Globus pallidus (tissue), 1 donor: ENCODE measurements around the gene DHRS3.
"Not testable (repeated sequence)": the region's sequence is repeated elsewhere in the genome, so short reads cannot be mapped to it uniquely, and the experiment has no call there.

Experiments used
- DNase-seq: peaks from one replicate; pipeline ENCODE4 v3.0.0-alpha.2; 2015; ENCODE audit warnings: low spot score

DHRS3 gene

DNA sequence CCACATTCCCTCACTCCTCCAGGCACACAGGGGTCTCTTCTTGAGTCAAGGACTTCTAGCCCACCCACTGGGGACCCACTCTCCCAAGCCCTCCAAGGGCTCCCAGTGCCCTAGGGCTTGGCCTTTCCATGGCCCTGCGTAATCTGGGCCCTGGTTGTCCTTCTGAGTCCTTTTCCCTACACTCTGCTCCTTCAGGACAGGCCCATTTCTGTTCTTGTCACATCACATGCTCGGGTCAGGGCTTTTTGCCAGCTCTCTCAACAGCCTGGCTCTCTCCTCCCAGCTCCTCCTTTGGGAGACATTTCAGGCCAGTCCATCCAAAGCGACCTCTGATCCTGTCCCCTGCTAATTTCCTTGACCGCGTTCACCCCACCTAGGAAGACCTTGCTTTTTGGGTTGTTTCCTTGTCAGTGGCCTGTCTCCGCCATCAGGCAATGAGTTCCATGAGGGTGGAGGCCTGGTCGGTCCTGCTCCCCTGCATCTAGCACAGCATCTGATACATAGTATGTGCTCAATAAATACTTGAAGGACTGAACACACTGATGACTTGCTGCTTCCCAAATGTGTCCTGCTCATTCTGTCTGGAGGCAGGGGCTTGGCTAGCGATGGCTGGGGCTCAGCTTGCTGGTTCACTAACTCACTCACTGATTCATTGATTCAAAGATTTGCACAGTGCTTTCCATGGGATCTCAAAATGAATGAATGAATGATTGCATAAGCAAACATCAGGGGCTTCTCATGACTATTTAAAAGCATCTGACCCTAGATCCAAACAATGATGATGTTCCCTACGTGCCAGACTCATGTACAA is 44.8 kb downstream of the DHRS3 start:
- DNase-seq, result no peak

DNA sequence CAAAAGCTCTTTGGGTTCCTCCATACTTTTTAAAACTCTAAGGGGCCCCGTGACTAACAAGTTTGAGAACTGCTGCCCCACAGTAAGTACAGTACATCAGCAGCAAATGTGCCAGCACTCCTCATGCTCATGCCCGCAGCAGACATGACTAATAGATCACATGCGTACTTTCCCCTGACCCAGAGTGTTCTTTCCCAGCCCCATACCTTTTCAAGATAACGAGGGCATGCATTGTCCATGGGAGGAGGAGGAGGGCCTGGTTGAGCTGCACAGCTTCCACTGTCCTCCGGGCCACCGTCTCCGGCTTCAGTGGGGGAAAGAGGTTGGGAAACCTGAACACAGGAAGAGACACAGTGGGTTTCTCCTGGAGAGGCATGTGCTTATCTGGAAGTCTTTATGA is 45.5 kb downstream of the DHRS3 start:
- DNase-seq, result no peak

DNA sequence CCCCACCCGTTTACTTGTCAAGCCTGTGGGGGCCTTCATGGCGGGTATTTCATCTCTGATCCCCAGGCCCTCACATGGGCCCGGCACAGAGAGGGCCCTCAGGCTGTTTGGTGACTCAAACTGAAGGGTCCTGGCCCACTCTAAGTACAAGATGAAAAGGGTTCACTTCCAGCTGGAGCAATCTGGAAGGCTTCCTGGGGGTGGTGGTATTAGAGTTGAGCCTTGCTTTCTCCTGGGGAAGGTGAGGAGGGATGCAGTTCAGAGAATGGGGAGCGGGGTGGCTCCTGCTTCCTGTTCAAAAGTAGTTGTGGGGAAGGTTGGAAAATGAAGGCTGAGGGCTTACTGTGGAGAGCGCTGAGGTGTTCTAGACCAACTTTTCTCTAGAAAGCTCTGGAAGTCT is 47.7 kb downstream of the DHRS3 start:
- DNase-seq, result no peak

DNA sequence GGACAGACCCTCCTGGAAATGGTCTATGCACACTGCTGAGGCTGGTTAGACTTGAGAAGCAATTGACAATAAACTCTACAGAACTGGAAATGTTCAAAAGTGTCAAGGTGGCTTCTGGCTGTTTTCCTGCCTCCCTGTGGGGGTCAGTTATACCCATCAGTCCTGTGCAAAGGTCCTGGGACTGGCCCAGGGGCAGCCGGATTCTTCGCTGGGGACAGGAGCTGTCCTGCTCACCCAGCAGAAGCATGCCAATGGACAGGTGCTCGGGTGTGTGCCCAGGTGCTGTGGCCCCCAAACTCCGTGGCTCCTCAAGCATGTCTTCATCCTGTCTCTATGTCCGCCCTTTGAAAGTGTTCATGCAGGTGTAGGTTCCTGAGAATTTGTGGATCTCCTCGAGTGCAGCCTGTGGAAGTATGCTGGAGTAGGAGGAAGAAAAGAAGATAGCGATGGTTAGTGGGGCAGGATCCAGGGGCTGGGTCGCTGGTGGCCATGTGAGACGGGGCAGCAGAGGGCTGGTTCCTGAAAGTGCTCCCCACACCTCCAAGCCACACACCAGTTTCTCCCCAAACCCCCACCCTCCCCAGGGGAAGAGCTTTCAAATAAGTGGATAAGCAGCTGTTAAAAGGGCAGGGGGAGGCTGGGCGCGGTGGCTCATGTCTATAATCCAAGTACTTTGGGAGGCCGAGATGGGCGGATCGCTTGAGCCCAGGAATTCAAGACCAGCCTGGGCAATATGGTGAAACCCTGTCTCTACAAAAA is 49.8 kb downstream of the DHRS3 start:
- no peak for DNase-seq

DNA sequence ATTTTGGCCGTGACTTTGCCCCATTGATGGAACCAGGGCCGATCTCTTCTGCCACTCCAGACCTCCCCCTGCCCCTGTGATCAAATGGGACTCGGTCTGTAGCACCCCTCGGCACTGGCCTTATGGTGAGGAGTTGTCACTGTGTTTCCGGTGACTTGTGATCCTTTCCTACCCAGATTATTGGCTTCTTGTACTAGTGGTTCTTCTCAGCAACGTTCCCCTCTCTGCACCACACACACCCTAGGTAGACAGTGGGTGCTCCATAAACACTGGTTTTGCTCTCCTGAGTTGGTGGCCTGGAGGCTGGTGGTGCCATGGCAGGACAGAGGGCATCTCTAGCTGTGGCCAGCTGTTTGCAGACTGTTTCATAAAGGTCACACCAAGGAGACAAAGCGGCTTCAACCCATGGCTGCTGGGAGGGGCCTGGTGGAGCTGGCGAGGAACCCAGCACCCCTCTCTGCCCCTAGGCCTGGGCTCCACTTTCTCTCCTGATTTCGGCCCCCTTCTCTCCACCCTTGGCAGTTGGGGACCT is 50.7 kb downstream of the DHRS3 start:
- no peak for DNase-seq

DNA sequence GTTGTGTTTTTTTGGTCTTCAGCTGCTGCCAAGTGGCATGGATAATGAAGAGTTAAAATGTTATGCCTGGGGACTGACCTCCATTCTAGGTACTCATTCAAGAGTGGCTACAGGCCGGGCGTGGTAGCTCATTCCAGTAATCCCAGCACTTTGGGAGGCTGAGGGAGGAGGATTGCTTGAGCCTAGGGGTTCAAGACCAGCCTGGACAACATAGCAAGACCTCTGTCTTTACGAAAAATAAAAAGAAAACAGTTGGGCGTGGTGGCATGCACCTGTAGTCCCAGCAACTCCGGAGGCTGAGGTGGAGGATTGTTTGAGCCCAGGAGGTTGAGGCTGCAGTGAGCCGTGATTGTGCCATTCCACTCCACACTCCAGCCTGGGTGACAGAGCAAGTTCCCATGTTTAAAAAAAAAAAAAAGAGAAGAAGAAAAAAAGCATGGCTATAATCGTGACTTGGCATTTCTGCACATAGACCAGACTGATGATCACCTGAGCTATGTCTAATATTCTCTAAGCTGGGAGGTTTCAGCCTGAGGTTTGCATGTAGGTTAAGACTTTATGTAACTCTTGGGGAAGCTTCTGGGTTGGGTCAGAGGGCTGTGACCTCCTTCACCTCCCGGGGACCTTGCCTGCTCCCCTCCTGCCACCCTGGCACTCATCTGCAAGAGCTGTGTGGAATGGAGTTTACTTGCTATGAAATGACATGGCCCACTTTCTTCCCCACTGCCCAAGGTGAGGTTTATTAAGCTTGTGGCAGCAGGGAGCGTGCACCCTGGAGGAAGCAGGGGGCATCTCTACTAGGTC is 51.3 kb downstream of the DHRS3 start:
- DNase-seq, result no peak

DNA sequence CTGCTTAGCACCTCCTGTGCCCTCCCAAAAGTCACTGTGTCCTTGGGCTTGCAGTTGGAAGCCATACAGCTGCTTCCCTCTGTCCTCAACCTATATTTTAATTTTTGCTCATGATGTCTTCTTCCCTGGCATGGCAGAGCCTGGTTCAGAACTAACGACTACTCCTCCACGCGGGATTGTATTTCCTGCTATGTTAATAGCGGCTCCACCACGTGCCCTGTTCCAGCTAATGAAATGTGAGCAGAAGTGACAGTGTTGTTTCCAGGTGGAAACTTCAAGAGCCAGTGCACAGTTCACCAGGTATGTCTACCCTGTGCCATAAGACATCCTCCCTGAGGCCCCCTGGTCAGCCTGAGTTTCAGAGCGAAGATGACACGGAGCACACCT is 52.1 kb downstream of the DHRS3 start:
- DNase-seq, result no peak

DNA sequence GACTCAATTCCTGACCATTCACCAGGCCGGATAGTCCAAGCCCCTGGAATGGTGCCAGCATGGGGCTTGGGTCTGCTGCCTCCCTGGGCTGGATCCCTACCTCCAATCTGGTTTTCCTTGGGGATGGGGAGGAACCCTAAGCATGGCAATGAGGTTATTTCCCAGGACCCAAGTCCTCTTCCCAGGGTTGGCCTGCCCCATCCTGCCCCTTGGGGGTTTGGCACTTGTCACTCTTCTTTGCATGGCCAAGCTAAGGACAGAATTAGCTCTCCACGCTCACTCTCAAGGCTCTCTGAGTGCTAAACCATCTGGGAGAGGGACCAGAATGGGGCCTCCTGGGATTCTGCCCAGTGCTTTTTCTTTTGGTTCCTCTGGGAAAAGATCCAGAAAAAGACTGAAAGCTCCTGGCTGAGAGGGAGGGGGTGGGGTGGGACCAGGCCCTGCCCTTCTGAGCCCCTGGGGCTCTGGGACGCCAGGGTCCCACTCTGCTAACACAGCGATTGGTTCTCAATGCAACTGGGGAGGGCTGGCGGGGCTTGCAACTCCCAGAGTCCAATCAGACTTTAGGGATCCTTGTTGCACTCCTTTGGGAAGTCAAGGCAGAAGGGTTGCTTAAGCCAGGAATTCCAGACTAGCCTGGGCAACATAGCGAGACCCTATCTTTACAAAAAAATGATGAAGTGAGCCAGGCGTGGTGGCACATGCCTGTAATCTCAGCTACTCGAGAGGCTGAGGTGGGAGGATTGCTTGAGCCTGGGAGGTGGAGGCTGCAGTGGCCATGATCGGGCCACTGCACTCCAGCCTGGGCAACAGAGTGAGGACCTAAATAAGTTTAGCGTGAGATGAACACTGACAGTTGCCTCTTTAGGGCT is 52.7 kb downstream of the DHRS3 start:
- peak; percentile 63 for DNase-seq

DNA sequence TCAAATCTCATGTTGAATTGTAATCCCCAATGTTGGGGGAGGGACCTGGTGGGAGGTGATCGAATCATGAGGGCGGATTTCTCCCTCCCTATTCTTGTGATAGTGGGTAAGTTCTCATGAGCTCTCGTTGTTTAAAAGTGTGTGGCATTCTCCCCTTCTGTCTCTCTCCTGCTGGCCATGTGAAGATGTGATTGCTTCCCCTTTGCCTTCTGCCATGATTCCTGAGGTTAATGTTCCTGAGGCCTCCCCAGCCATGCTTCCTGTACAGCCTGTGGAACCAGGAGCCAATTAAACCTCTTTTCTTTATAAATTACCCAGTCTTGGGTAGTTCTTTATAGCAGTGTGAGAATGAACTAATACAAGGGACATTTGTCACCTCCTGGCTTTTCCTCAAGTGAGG is 53.8 kb downstream of the DHRS3 start:
- DNase-seq, result not testable (repeated sequence)

DNA sequence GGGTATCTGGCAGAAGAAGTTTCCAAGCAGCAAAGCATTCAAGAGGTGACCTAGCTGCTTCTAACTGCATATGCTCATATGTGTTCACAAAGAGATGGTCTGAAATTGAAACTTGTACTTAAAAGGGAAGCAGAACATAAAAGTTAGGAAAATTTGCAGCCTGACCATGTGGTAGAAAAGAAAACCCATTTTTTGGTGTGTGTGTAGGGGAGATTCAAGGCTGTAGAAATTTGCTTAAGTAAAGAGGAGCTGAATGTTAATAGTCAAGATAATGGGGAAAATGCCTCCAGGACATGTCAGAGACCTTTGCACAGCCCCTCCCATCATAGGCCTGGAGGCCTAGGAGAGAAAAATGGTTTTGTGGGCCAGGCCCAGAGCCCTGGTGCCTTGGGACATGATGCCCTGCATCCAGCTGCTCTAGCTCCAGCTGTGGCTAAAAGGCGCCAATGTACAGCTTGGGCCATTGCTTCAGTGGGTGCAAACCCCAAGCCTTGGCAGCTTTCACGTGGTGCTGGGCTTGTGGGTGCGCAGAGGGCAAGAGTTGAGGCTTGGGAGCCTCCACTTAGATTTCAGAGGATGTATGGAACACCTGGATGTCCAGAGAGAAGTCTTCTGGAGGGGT is 54.9 kb downstream of the DHRS3 start:
- DNase-seq, result no peak

DNA sequence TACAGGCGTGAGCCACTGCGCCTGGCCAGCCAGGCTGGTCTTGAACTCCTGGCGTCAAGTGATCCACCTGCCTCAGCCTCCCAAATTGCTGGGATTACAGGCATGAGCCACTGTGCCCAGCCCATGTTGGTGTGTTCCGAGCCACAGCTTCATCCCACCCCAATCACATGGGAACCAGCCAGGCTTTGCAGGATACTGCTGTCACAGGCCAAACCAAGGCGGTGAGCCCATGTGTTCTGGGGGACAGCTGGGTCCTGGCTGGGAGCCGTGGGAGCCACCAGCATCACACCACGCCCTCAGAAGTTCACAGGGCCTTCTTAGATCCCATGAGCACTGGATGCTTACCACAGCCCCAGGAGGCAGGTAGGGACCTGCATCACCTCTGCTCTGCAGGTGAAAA is 56.9 kb downstream of the DHRS3 start:
- no peak for DNase-seq

DNA sequence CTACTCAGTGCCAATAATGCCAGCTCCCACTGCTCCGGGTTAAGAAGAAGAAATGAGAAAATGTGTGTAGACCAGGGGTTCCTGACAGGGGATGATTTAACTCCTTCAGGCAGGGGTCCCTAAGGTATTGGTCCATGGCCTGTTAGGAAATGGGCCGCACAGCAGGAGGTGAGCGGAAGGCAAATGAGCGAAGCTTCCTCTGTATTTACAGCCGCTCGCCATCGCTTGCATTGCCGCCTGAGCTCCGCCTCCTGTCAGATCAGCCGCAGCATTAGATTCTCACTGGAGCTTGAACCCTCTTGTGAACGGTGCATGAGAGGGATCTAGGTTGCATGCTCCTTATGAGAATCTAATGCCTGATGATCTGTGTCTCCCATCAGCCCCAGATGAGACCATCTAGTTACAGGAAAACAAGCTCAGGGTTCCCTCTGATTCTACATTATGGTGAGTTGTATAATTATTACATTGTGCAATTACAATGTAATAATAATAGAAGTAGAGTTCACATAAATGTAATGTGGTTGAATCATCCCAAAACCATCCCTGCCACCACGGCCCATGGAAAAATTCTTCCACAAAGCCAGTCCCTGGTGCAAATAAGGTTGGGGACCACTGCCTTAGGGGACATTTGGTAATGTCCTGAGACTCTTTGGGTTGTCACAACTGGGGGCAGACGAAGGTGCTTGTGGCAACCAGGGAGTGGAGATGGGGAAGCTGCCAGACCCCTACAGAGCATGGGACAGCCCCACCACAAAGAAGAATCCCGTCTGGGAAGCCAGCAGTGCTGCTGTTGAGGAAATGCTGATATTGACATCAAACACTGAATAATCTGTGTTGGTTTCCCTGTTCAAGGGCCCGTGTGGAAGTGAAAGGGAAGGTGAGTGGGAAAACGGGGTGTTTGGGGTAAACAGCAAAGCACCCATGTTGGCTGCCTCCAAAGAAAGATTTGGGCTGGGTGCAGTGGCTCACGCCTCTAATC is 60.8 kb downstream of the DHRS3 start:
- DNase-seq, result no peak

DNA sequence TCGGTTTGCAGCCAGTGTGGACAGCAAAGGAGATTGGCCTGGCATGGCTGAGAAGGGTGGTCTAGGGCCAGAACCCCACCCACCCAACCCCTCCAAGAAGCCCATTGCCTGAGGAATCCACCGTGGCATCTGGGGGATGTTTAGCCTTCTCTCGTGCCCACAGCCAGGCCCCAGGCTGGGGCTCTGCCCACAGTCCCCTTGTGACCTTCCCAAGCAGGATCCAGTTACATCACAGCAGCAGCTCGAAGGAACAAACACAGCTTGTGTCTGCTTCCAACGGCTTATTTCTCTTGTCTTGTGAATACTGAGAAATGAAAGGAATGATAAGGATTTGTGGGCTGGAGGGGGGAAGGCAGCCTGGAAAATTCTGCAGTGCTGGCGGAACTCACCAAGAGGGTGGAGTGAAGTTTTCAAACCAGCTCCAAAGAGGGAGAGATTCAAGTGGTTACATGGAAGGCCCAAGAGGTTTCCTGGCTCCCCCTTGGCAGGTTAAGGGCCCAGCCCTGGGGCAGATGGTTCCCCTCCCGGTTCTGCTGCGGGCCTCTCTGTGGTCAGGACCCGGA is 61.6 kb downstream of the DHRS3 start:
- DNase-seq, result peak; percentile 57

DNA sequence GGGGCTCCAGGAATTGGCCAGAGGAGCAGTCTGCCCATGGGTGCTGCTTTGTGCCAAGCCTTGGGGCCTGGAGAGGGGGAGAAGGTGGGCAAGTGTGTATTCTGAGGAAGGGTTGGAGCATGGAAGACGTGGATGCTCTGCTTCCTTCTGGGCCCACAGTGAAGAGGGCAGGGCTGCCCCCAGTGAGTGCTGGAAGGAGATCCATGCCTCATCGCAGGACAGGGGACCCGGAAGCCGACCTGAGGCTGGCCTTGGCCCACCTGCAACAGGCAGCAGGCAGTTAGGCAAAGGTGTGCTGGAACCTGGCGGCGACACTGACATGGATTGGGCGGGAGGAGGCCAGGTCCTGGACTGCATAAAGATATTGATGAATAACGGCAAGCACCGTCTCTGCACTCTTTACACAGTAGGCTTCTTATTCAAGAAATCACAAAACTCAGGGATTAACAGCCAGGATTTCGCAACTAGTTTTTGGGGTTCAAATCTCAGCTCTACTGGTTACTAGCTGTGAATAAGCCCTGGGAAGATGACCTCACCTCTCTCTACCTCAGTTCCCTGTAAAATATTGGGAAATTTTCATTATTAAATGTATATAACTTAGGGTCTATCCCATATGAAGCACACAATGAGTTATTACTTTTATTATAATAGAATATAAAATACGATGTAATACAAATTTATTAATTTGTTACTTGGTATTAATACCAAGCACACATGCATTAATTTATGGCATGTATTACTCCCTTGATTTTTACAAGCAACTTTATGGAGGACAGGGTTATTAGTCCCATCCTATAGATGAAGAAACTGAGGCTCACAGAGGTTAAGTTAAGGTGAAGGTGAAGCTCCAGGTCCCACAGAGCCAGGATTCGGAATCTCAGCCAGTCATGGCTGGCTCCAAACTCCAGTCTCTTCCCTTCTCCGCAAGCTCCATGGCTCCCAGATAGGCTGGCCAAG is 62.3 kb downstream of the DHRS3 start:
- DNase-seq, result no peak

DNA sequence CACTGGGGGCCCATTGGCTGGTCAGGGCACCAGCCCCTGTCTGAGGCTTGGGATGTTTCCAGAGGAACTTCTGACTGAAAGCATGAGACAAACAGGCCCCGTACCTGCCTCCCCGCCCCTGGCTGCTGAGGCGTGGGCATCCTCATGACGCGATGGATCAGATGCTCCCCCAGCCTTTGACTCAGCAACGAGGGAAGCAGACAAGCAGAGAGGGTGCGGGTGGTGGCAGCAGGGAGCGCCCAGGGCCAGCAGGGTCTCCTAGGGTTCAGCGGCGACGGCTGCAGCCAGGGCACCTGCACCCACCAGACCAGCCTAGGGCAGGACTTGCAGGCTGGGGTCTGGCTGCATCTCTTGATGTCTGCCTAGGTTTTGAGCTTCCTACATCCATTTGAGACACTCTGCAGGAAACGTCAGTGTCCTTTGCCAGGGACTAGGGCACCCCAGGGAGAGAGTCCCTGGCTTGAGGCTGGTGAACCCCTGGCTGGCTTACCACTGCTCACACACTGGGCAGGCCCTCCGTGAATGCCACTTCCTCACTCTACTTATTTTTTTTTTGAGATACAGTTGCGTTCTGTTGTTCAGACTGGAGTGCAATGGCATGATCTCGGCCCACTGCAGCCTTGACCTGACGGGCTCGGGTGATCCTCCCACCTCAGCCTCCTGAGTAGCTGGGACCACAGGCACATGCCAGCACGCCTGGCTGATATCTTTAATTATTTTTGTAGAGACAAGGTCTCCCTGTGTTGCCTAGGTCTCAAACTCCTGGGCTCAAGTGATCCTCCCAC is 63.3 kb downstream of the DHRS3 start:
- DNase-seq, result no peak

DNA sequence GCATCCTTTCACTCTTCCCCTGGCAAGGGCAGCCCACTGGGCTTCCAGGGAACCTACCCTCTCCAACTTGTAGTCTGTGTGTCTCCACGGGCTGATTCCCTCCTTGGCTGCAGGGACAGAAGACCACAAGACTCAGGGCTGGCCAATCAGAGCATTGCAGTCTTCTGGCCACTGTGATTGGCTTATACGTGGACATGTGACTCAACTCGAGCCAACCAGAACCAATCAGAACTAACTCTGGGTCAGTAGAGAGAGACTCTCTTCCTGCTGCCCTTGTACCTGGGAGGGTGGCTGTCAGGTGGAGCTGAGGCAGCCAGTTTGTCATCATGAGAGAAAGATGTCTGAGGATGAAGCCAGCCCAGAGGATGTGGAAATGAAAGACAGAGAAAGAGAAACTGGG is 64.0 kb downstream of the DHRS3 start:
- DNase-seq, result no peak
